HepG2 (cell line): ENCODE results near the gene TNFRSF6B. TPM values are rescaled to one million over a fixed set of nuclear protein-coding genes. Genes with fewer than 3 reads are reported as not detected.

Experiments
- CENPT ChIP-seq: sonication (generic); formaldehyde crosslinking; IDR thresholded peaks from 2 replicates; pipeline ENCODE4 v1.8.0; 2022; ENCODE audit warnings: low read depth, mild to moderate bottlenecking, moderate library complexity, missing genetic modification reagents
- HOXA5 ChIP-seq: sonication (generic); formaldehyde crosslinking; IDR thresholded peaks from 2 replicates; pipeline ENCODE4 v1.4.0; 2020; ENCODE audit warnings: missing genetic modification reagents
- IKZF1 ChIP-seq: fragments of 450-650 bp; IDR thresholded peaks from 2 replicates; pipeline ENCODE4 v1.7.1; 2016
- KAT7 ChIP-seq: IDR thresholded peaks from 2 replicates; pipeline ENCODE4 v1.6.1; 2018; ENCODE audit warnings: borderline replicate concordance, missing compliant biosample characterization
- KLF6 ChIP-seq: IDR thresholded peaks from 2 replicates; pipeline ENCODE4 v1.8.0; 2016; ENCODE audit warnings: missing biosample characterization, missing genetic modification reagents
- MEIS2 ChIP-seq: sonication (generic); formaldehyde crosslinking; IDR thresholded peaks from 2 replicates; pipeline ENCODE4 v1.9.0; 2021; ENCODE audit warnings: mild to moderate bottlenecking, missing genetic modification reagents
- NR2C2 ChIP-seq: sonication (generic); formaldehyde crosslinking; IDR thresholded peaks from 2 replicates; pipeline ENCODE4 v1.4.0; 2020; ENCODE audit warnings: missing genetic modification reagents, mild to moderate bottlenecking, moderate library complexity, borderline replicate concordance
- RARA ChIP-seq: IDR thresholded peaks from 2 replicates; pipeline ENCODE4 v1.6.1; 2016; ENCODE audit warnings: missing genetic modification reagents, missing compliant biosample characterization
- SIX4 ChIP-seq: sonication (generic); formaldehyde crosslinking; IDR thresholded peaks from 2 replicates; pipeline ENCODE4 v1.4.0; 2020; ENCODE audit warnings: missing genetic modification reagents
- TBP ChIP-seq: sonication (generic); formaldehyde crosslinking; IDR thresholded peaks from 2 replicates; pipeline ENCODE4 v1.5.0; 2020; ENCODE audit warnings: missing genetic modification reagents
- TBX3 ChIP-seq: fragments of 450-650 bp; IDR thresholded peaks from 2 replicates; pipeline ENCODE4 v1.6.1; 2017; ENCODE audit warnings: antibody characterized with exemption, mild to moderate bottlenecking, inconsistent platforms, borderline replicate concordance
- ZFP82 ChIP-seq: sonication (generic); formaldehyde crosslinking; IDR thresholded peaks from 2 replicates; pipeline ENCODE4 v1.5.1; 2020; ENCODE audit warnings: mild to moderate bottlenecking, missing genetic modification reagents, borderline replicate concordance
- ZNF232 ChIP-seq: sonication (generic); formaldehyde crosslinking; IDR thresholded peaks from 2 replicates; pipeline ENCODE4 v1.4.0; 2020; ENCODE audit warnings: missing genetic modification reagents, borderline replicate concordance
- ZNF441 ChIP-seq: sonication (generic); formaldehyde crosslinking; IDR thresholded peaks from 2 replicates; pipeline ENCODE4 v1.7.0; 2021; ENCODE audit warnings: missing genetic modification reagents, borderline replicate concordance
- ZNF446 ChIP-seq: sonication (generic); formaldehyde crosslinking; IDR thresholded peaks from 2 replicates; pipeline ENCODE4 v1.5.0; 2020; ENCODE audit warnings: mild to moderate bottlenecking, missing genetic modification reagents
- ZNF746 ChIP-seq: sonication (generic); formaldehyde crosslinking; IDR thresholded peaks from 2 replicates; pipeline ENCODE4 v1.8.0; 2022; ENCODE audit warnings: mild to moderate bottlenecking, missing genetic modification reagents
- ZNF747 ChIP-seq: sonication (generic); formaldehyde crosslinking; IDR thresholded peaks from 2 replicates; pipeline ENCODE4 v1.8.1; 2023; ENCODE audit warnings: missing genetic modification reagents, mild to moderate bottlenecking, borderline replicate concordance
- ZNF781 ChIP-seq: sonication (generic); formaldehyde crosslinking; IDR thresholded peaks from 2 replicates; pipeline ENCODE4 v1.5.1; 2020; ENCODE audit warnings: borderline replicate concordance, mild to moderate bottlenecking, missing genetic modification reagents; ENCODE audit errors: not compliant biosample characterization
- polyA plus RNA-seq, 8 experiments: library from polyadenylated mRNA; depleted of rRNA in 3 of 8; stranded (reverse) in 7 of 8; unstranded in 1 of 8; fragments of >200 nt; fragmentation: Illumina TruSeq in 4 of 8; extraction: Trizol in 4 of 8; gene quantifications; 2 replicates each; pipeline versions ENCODE4 v1.2.1 to v1.2.3, GENCODE V29; 2011 to 2016; ENCODE audit warnings: low read depth in 4 of 8, missing spikeins in 1 of 8, mixed read lengths in 1 of 8; ENCODE audit not compliant: insufficient read depth in 1 of 8
- total RNA-seq, 5 experiments: library from RNA; depleted of rRNA; stranded (reverse); fragments of >200 nt; fragmentation: Illumina TruSeq; extraction: Trizol; gene quantifications; 2 replicates each; pipeline ENCODE4 v1.2.3, GENCODE V29; 2016; ENCODE audit warnings: low read depth in 1 of 5
- TF ChIP-seq, protein P1 (sequence below): sonication (generic); formaldehyde crosslinking; IDR thresholded peaks from 2 replicates; pipeline ENCODE4 v1.4.0; 2020; ENCODE audit warnings: mild to moderate bottlenecking, low read depth, missing genetic modification reagents
- TF ChIP-seq, protein P2 (sequence below): sonication (generic); formaldehyde crosslinking; IDR thresholded peaks from 2 replicates; pipeline ENCODE4 v1.4.0; 2020; ENCODE audit warnings: missing genetic modification reagents
- TF ChIP-seq, protein P3 (sequence below): sonication (generic); formaldehyde crosslinking; IDR thresholded peaks from 2 replicates; pipeline ENCODE4 v1.9.0; 2021; ENCODE audit warnings: missing genetic modification reagents, mild to moderate bottlenecking, borderline replicate concordance
- TF ChIP-seq, protein P4 (sequence below): sonication (generic); formaldehyde crosslinking; IDR thresholded peaks from 2 replicates; pipeline ENCODE4 v1.4.0; 2020; ENCODE audit warnings: mild to moderate bottlenecking, low read depth, missing genetic modification reagents
- TF ChIP-seq, protein P5 (sequence below): IDR thresholded peaks from 2 replicates; pipeline ENCODE4 v1.6.1; 2016; ENCODE audit warnings: missing biosample characterization, missing genetic modification reagents, low read depth
- TF ChIP-seq, protein P6 (sequence below): IDR thresholded peaks from 2 replicates; pipeline ENCODE4 v1.6.1; 2016; ENCODE audit warnings: mild to moderate bottlenecking, missing biosample characterization, missing genetic modification reagents

The TNFRSF6B gene
- total and polyA plus RNA-seq, 2 of the 13 experiments (the other 11 are each of a cell fraction or from before 2014, with no cell fraction given), result 0.24 TPM; not detected in 1

DNA sequence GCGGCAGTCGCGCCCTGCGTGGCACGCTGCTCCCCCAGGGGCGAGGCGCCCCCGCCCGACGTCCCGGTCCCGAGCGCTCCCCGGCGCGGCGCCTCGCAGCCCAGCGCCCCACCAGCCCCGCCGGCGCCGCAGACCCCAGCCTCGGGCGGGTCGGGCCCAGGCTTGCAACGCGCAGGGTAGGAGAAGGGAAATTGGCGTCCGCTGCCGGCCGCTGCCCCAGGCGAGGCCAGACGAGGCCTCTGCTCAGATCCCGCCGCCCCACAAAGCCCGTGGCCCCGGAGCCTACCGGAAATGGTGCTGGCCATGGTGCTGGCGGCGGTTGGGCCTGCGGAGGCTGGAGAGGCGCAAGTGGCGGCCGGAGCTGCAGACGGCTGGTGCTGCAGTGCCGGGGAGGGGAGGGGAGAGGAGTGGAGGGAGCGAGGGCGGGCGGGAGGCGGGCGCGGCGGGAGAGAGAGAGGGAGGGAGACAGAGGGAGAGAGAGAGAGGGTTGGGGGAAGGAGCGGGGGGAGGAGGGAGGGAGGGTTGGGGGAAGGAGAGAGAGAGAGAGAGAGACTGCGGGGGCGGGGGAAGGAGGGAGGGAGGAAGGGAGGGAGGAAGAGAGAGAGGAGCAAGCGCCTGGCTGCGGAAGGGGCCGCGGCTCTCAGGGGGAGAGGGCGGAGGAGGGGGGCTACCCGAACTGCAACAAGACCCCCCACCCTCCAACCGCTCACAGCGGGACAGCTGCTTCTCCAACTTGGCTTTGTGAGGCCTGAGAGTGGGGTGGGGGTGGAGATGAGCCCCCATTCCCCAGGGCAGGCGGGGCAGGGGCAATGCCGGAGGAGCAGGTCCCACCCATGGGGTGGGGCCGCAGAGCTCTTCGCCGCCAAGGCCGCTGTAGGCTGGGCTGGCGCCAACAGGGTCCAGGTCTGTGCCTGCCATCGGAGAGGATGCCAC lies 43.1 kb upstream of the TNFRSF6B start, which contains the start of gene STMN3 (continued):
- TF ChIP-seq, protein P1, sequence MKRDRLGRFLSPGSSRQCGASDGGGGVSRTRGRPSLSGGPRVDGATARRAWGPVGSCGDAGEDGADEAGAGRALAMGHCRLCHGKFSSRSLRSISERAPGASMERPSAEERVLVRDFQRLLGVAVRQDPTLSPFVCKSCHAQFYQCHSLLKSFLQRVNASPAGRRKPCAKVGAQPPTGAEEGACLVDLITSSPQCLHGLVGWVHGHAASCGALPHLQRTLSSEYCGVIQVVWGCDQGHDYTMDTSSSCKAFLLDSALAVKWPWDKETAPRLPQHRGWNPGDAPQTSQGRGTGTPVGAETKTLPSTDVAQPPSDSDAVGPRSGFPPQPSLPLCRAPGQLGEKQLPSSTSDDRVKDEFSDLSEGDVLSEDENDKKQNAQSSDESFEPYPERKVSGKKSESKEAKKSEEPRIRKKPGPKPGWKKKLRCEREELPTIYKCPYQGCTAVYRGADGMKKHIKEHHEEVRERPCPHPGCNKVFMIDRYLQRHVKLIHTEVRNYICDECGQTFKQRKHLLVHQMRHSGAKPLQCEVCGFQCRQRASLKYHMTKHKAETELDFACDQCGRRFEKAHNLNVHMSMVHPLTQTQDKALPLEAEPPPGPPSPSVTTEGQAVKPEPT (CRISPR knock-in tag), result peak; percentile 96
- TF ChIP-seq, protein P2, sequence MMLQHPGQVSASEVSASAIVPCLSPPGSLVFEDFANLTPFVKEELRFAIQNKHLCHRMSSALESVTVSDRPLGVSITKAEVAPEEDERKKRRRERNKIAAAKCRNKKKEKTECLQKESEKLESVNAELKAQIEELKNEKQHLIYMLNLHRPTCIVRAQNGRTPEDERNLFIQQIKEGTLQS, result peak; percentile 93
- peak; percentile 89 for TF ChIP-seq SIX4
- peak; percentile 99 for TF ChIP-seq MEIS2 (CRISPR knock-in tag)
- TF ChIP-seq ZNF747 (CRISPR knock-in tag), result peak; percentile 92; the same call in 1 of the 2 replicates
- TF ChIP-seq KLF6, result peak; percentile 100
- no peak for TF ChIP-seq TBX3
- TF ChIP-seq TBP, result no peak
- TF ChIP-seq, protein P3, sequence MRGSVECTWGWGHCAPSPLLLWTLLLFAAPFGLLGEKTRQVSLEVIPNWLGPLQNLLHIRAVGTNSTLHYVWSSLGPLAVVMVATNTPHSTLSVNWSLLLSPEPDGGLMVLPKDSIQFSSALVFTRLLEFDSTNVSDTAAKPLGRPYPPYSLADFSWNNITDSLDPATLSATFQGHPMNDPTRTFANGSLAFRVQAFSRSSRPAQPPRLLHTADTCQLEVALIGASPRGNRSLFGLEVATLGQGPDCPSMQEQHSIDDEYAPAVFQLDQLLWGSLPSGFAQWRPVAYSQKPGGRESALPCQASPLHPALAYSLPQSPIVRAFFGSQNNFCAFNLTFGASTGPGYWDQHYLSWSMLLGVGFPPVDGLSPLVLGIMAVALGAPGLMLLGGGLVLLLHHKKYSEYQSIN (CRISPR knock-in tag), result no peak
- peak; percentile 97 for TF ChIP-seq ZNF441 (CRISPR knock-in tag)
- TF ChIP-seq KAT7, result peak; percentile 98
- TF ChIP-seq ZNF746 (CRISPR knock-in tag), result peak; percentile 96
- TF ChIP-seq HOXA5 (CRISPR knock-in tag), result peak; percentile 98
- TF ChIP-seq, protein P4, sequence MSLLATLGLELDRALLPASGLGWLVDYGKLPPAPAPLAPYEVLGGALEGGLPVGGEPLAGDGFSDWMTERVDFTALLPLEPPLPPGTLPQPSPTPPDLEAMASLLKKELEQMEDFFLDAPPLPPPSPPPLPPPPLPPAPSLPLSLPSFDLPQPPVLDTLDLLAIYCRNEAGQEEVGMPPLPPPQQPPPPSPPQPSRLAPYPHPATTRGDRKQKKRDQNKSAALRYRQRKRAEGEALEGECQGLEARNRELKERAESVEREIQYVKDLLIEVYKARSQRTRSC, result peak; percentile 96
- TF ChIP-seq, protein P5, sequence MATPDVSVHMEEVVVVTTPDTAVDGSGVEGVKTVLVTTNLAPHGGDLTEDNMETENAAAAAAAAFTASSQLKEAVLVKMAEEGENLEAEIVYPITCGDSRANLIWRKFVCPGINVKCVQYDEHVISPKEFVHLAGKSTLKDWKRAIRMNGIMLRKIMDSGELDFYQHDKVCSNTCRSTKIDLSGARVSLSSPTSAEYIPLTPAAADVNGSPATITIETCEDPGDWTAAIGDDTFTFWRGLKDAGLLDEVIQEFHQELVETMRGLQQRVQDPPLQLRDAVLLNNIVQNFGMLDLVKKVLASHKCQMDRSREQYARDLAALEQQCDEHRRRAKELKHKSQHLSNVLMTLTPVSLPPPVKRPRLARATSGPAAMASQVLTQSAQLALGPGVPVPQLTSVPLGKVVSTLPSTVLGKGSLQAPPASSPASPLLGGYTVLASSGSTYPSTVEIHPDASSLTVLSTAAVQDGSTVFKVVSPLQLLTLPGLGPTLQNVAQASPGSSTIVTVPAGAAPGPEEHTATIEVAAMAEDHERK, result no peak; the same call in 1 of the 2 replicates
- no peak for TF ChIP-seq IKZF1
- TF ChIP-seq ZNF781, result peak; percentile 94
- peak; percentile 80; the same call in 1 of the 2 replicates for TF ChIP-seq ZFP82
- TF ChIP-seq CENPT (CRISPR knock-in tag), result peak; percentile 98
- peak; percentile 90 for TF ChIP-seq RARA (CRISPR knock-in tag)
- TF ChIP-seq ZNF232, result peak; percentile 98
- TF ChIP-seq, protein P6, sequence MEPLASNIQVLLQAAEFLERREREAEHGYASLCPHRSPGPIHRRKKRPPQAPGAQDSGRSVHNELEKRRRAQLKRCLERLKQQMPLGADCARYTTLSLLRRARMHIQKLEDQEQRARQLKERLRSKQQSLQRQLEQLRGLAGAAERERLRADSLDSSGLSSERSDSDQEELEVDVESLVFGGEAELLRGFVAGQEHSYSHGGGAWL (CRISPR knock-in tag), result peak; percentile 99
- peak; percentile 66; the same call in 1 of the 2 replicates for TF ChIP-seq NR2C2 (CRISPR knock-in tag)
- TF ChIP-seq ZNF446 (CRISPR knock-in tag), result peak; percentile 98
